ENCODE data around the gene TLCD5. TPM values are rescaled to one million over a fixed set of nuclear protein-coding genes. Genes with fewer than 3 reads are reported as not detected.

The TLCD5 gene
- total and polyA plus RNA-seq, 4 donors = 2.0 to 10.8 (median 3.1) TPM

DNA sequence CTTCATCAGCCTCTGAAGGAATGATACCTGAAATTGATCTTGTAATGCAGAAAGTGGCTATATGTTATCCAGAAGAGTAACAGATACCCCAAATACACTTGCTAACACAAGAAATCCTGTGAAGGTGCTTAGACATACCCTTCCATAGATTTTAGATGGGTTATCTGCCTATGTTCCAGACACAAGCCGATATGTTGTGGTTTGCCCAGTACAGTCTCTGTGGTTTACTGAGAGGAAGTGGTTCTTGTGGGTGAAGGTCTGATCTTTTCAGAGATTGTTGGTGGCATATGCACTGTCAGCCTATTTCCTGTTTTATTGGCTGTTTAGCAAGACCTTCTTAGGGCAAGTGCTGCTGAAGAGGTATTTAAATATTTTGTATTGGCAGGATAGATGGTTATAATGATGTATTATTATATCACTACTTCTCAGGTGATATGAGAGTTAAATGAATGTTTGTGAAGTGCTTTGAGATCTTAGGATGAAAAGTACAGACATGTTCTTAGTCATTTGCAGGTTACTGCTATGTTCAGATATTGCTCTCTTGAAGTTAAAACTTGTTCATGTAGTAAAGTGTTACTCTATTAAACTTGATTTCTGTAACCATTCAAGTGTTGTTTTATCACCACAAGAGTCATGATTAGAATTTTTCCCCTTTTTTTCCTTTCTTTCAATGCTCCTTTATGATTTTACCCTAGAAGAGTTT is 19.4 kb downstream of the TLCD5 start:
- Histone ChIP-seq H3K36me3 (ENCODE audit: control insufficient read depth in 4 of 4, insufficient read depth in 4 of 4, low read length in 4 of 4) (no peaks in the 10 kb centered on the region), H3K9me3 (ENCODE audit: control insufficient read depth in 4 of 4, insufficient read depth in 3 of 4, low read length in 3 of 4) (no peaks in the 10 kb centered on the region), H3K4me1 (ENCODE audit: control insufficient read depth in 5 of 5, insufficient read depth in 5 of 5, low read length in 5 of 5) (peaks cover 3 to 40% (median 19%) of the 10 kb centered on the region in 5 donors), H3K9ac (ENCODE audit: insufficient read depth in 1 of 2, low read length in 2 of 2) (no peak overlapping the region), H3K4me3 (no peak overlapping the region), H3K27me3 (ENCODE audit: control insufficient read depth in 3 of 3, insufficient read depth in 3 of 3, low read length in 2 of 3) (no peaks in the 10 kb centered on the region), H3K27ac (ENCODE audit: low read depth in 1 of 2, low read length in 1 of 2) (no peak overlapping the region)
- no peak for DNase-seq
- peak; percentile 58 for ATAC-seq (ENCODE audit: insufficient read depth, low FRiP score)
- TF ChIP-seq, protein P1, sequence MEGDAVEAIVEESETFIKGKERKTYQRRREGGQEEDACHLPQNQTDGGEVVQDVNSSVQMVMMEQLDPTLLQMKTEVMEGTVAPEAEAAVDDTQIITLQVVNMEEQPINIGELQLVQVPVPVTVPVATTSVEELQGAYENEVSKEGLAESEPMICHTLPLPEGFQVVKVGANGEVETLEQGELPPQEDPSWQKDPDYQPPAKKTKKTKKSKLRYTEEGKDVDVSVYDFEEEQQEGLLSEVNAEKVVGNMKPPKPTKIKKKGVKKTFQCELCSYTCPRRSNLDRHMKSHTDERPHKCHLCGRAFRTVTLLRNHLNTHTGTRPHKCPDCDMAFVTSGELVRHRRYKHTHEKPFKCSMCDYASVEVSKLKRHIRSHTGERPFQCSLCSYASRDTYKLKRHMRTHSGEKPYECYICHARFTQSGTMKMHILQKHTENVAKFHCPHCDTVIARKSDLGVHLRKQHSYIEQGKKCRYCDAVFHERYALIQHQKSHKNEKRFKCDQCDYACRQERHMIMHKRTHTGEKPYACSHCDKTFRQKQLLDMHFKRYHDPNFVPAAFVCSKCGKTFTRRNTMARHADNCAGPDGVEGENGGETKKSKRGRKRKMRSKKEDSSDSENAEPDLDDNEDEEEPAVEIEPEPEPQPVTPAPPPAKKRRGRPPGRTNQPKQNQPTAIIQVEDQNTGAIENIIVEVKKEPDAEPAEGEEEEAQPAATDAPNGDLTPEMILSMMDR (IDR thresholded peaks at IDR 0.05; ENCODE audit: control extremely low read depth, extremely low read depth) = no peak
- WGBS, 2 donors = 16 to 19% methylated on average over 1 of the region's 1 CpG

DNA sequence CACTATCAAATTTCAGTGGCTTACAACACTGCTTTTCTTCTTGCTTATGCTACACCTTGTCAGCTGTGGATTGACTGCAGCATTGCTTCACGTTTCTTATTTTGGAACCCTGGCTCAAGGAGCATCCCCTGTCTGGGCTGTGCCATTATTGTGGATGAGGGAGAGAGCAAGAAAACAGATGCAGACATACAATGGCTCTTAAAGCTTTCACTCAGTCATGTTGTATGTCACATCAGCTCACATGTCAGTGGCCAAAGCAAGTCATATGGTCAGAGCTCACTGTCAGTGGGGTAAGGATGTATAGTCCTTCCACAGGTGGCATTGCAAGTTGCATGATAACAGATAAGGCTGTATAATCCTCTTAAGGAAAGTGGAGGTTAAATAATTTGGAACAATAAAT is 21.1 kb downstream of the TLCD5 start:
- H3K27me3 ChIP-seq (ENCODE audit: control insufficient read depth in 3 of 3, insufficient read depth in 3 of 3, low read length in 2 of 3) = no peaks in the 10 kb centered on the region
- H3K36me3 ChIP-seq (ENCODE audit: control insufficient read depth in 4 of 4, insufficient read depth in 4 of 4, low read length in 4 of 4) = no peaks in the 10 kb centered on the region
- H3K4me3 ChIP-seq = no peak overlapping the region
- no peak overlapping the region for H3K9ac ChIP-seq (ENCODE audit: insufficient read depth in 1 of 2, low read length in 2 of 2)
- TF ChIP-seq, protein P1 (IDR thresholded peaks at IDR 0.05; ENCODE audit: control extremely low read depth, extremely low read depth) = no peak
- H3K4me1 ChIP-seq (ENCODE audit: control insufficient read depth in 5 of 5, insufficient read depth in 5 of 5, low read length in 5 of 5) = peaks cover 3 to 38% (median 17%) of the 10 kb centered on the region in 5 donors
- peak overlapping the region in 1 of 2 donors; percentile 29 for H3K27ac ChIP-seq (ENCODE audit: low read depth in 1 of 2, low read length in 1 of 2)
- ATAC-seq (ENCODE audit: insufficient read depth, low FRiP score) (no peak), DNase-seq (no peak)
- no peaks in the 10 kb centered on the region for H3K9me3 ChIP-seq (ENCODE audit: control insufficient read depth in 4 of 4, insufficient read depth in 3 of 4, low read length in 3 of 4)
- WGBS, 2 donors = 47 to 73% methylated on average over 1 of the region's 1 CpG

DNA sequence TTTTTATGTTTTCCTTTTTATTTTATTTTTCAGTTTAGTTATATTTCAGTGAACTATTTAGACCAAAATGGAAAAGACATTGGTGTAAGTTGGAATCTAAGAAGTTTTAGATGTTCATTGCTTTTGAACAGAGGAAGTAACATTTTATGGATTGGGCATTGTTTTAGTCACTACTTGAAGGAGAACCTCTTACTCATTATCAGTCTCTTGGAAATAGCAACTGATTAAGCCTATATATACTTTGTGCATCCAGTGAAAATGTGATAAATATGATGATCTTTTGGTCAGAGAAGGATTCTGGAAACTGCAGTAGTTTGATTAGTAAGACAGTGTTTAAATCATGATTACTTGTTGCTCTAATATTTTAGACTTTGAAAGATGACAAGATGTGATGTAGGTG is 25.5 kb downstream of the TLCD5 start:
- peaks cover 14 to 55% (median 33%) of the 10 kb centered on the region in 5 donors for H3K4me1 ChIP-seq (ENCODE audit: control insufficient read depth in 5 of 5, insufficient read depth in 5 of 5, low read length in 5 of 5)

More for the DNA sequence above, 25.5 kb downstream of the TLCD5 start:
- ATAC-seq (ENCODE audit: insufficient read depth, low FRiP score) = no peak
- Histone ChIP-seq H3K27me3 (ENCODE audit: control insufficient read depth in 3 of 3, insufficient read depth in 3 of 3, low read length in 2 of 3) (no peaks in the 10 kb centered on the region), H3K4me3 (no peak overlapping the region), H3K27ac (ENCODE audit: low read depth in 1 of 2, low read length in 1 of 2) (no peak overlapping the region), H3K9me3 (ENCODE audit: control insufficient read depth in 4 of 4, insufficient read depth in 3 of 4, low read length in 3 of 4) (no peaks in the 10 kb centered on the region), H3K36me3 (ENCODE audit: control insufficient read depth in 4 of 4, insufficient read depth in 4 of 4, low read length in 4 of 4) (no peaks in the 10 kb centered on the region), H3K9ac (ENCODE audit: insufficient read depth in 1 of 2, low read length in 2 of 2) (no peak overlapping the region)
- no peak for DNase-seq
- TF ChIP-seq, protein P1 (IDR thresholded peaks at IDR 0.05; ENCODE audit: control extremely low read depth, extremely low read depth) = no peak

All from lung (tissue), 12 donors.